A673 (cell line): ENCODE measurements around the gene S1PR4. TPM values are rescaled to one million over a fixed set of nuclear protein-coding genes. Genes with fewer than 3 reads are reported as not detected.

Source experiments
- Bru-seq: library from RNA; stranded (reverse); fragments of 400-500 nt; gene quantifications from one replicate; lab custom pipeline; 2021; lab: Mats Ljungman, UMichigan
- BruChase-seq, 2 experiments: library from RNA; stranded (reverse); fragments of 400-500 nt; gene quantifications; one replicate each; lab custom pipeline; 2021; lab: Mats Ljungman, UMichigan
- BruUV-seq: library from RNA; stranded (reverse); fragments of 400-500 nt; replicated peaks from 2 replicates; lab custom pipeline; 2021; lab: Mats Ljungman, UMichigan
- CTCF ChIA-PET: fragments of 300-600 bp; sonication (Branson Sonifier 250); formaldehyde crosslinking; loops from one replicate; lab custom pipeline; 2022; ENCODE audit warnings: antibody characterized with exemption; lab: Charles Lee
- POLR2A ChIA-PET: fragments of 300-600 bp; sonication (Branson Sonifier 250); formaldehyde crosslinking; loops from one replicate; lab custom pipeline; 2022; ENCODE audit warnings: antibody characterized with exemption; ENCODE audit not compliant: low non-redundant PET; lab: Charles Lee
- DNase-seq: peaks from one replicate; pipeline ENCODE4 v3.0.0-alpha.2; 2015; ENCODE audit warnings: low spot score
- H3K27ac ChIP-seq: fragments of 200-600 bp; sonication (generic); 2 replicates; pipeline ENCODE4 v1.5.1; 2016; ENCODE audit warnings: mixed run types, low read depth, mild to moderate bottlenecking, mixed read lengths, antibody characterized with exemption, low read length; ENCODE audit not compliant: poor library complexity, severe bottlenecking
- H3K27me3 ChIP-seq: fragments of 200-600 bp; sonication (generic); replicated peaks from 2 replicates; pipeline ENCODE4 v1.6.1; 2017; ENCODE audit warnings: mixed run types, low read depth, mild to moderate bottlenecking, mixed read lengths, antibody characterized with exemption, low read length; ENCODE audit not compliant: insufficient read depth, poor library complexity
- H3K36me3 ChIP-seq: fragments of 200-600 bp; sonication (generic); 2 replicates; pipeline ENCODE4 v1.6.1; 2016; ENCODE audit warnings: mixed run types, mild to moderate bottlenecking, mixed read lengths, antibody characterized with exemption, low read length; ENCODE audit not compliant: insufficient read depth, poor library complexity, severe bottlenecking
- H3K4me1 ChIP-seq: fragments of 200-600 bp; sonication (generic); 2 replicates; pipeline ENCODE4 v1.6.1; 2017; ENCODE audit warnings: mixed run types, mild to moderate bottlenecking, mixed read lengths, antibody characterized with exemption, low read length; ENCODE audit not compliant: insufficient read depth, poor library complexity, severe bottlenecking
- H3K4me3 ChIP-seq: fragments of 200-600 bp; sonication (generic); 2 replicates; pipeline ENCODE4 v1.5.1; 2016; ENCODE audit warnings: low read depth, mixed run types, mild to moderate bottlenecking, mixed read lengths, low read length; ENCODE audit not compliant: poor library complexity, severe bottlenecking
- H3K9me3 ChIP-seq: fragments of 200-600 bp; sonication (generic); 2 replicates; pipeline ENCODE4 v1.6.1; 2016; ENCODE audit warnings: mixed run types, low read depth, mild to moderate bottlenecking, mixed read lengths, antibody characterized with exemption, low read length; ENCODE audit not compliant: poor library complexity, severe bottlenecking
- CTCF ChIP-seq: fragments of 300-800, 200-600 bp; sonication (generic); conservative IDR thresholded peaks from 2 replicates; pipeline ENCODE4 v1.5.1; 2017; ENCODE audit warnings: low read depth, mild to moderate bottlenecking, antibody characterized with exemption, low read length, moderate library complexity, mixed read lengths
- EZH2 ChIP-seq: fragments of 200-600 bp; sonication (generic); IDR thresholded peaks from 2 replicates; pipeline ENCODE4 v1.6.1; 2017; ENCODE audit warnings: borderline replicate concordance, low read depth, mild to moderate bottlenecking, mixed read lengths, antibody characterized with exemption, low read length; ENCODE audit not compliant: poor library complexity, severe bottlenecking
- intact Hi-C: fragments of 100-400 bp; cut with micrococcal nuclease; formaldehyde crosslinking; loops from one replicate; pipeline ENCODE4 v1.10.0; 2022; ENCODE audit not compliant: unreplicated experiment
- long read RNA-seq: library from polyadenylated mRNA; stranded (forward); transcript quantifications from one replicate; pipeline ENCODE4 v2.0.0, GENCODE V29; 2022
- total RNA-seq: library from RNA; stranded (reverse); gene quantifications from 2 replicates; pipeline ENCODE4 v1.2.3, GENCODE V29; 2021

Gene S1PR4, protein sequence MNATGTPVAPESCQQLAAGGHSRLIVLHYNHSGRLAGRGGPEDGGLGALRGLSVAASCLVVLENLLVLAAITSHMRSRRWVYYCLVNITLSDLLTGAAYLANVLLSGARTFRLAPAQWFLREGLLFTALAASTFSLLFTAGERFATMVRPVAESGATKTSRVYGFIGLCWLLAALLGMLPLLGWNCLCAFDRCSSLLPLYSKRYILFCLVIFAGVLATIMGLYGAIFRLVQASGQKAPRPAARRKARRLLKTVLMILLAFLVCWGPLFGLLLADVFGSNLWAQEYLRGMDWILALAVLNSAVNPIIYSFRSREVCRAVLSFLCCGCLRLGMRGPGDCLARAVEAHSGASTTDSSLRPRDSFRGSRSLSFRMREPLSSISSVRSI
- total RNA-seq (not detected in 2 replicates), Bru-seq, nascent RNA (not detected), BruChase-seq, experiment 1, labeled RNA remaining after a 2-hour chase (not detected), BruChase-seq, experiment 2, labeled RNA remaining after a 6-hour chase (not detected)
- long read RNA-seq, result 0 reads

DNA sequence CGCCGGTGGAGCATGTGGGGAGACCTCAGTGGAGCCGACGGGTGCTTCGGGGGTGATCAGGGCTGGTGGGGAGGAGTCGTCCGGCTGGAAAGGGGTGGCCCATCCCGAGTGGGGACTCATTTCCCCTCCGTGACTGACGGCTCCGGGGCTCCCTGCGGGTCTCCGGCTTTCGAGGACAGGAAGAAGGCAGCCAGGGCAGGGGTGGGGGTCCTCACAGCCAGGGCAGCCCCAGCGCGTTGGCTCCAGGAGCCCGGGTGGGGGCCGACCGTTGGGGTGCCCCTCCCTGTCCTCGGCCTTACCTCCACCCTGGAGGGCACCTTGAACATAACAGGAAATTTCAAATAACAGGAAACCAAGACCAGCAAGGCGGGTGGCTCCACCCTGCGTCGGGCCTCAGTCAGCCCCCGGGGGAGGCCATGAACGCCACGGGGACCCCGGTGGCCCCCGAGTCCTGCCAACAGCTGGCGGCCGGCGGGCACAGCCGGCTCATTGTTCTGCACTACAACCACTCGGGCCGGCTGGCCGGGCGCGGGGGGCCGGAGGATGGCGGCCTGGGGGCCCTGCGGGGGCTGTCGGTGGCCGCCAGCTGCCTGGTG is at the start of gene S1PR4:
S1PR4 (plus strand) TSS at position 393 of the 596 bp plus-strand sequence; CDS start at position 417, 24 bp downstream.
- intact Hi-C loops, result no loop called here
- Histone ChIP-seq H3K9me3 (no peaks in the 10 kb centered on the region), H3K4me3 (no peak within 1 kb of the TSS), H3K27me3 (no peaks in the 10 kb centered on the region), H3K27ac (no peak within 1 kb of the TSS), H3K4me1 (no peaks in the 10 kb centered on the region), H3K36me3 (no peaks in the 10 kb centered on the region)
- ChIA-PET CTCF (no interaction called here), POLR2A (no interaction called here)
- no peak for DNase-seq
- TF ChIP-seq CTCF (no peak), EZH2 (no peak)
- BruUV-seq, result no TSS peak

GRCh38 chr19:3129112-3129511 is 49.5 kb upstream of the S1PR4 start:
- Histone ChIP-seq H3K27me3 (no peaks in the 10 kb centered on the region), H3K27ac (no peak overlapping the region), H3K4me1 (peaks cover 17% of the 10 kb centered on the region), H3K36me3 (no peaks in the 10 kb centered on the region), H3K4me3 (no peak overlapping the region), H3K9me3 (no peaks in the 10 kb centered on the region)
- CTCF ChIA-PET, result interaction anchor here (0.5 to 1.7 kb wide), 7 partner anchors 20 to 178 kb away, joined by 3 to 9 read pairs (median 4); no protein-coding TSS in a partner anchor
- intact Hi-C loops, result loop anchor here (1.0 kb wide), 1 partner anchor 34 kb away; no protein-coding TSS in a partner anchor
- POLR2A ChIA-PET, result interaction anchor here (0.7 kb wide), 1 partner anchor 21 kb away, joined by 13 read pairs; no protein-coding TSS in a partner anchor
- BruUV-seq, result no TSS peak
- peak; percentile 56 for DNase-seq
- TF ChIP-seq CTCF (peak; percentile 66), EZH2 (no peak)

DNA sequence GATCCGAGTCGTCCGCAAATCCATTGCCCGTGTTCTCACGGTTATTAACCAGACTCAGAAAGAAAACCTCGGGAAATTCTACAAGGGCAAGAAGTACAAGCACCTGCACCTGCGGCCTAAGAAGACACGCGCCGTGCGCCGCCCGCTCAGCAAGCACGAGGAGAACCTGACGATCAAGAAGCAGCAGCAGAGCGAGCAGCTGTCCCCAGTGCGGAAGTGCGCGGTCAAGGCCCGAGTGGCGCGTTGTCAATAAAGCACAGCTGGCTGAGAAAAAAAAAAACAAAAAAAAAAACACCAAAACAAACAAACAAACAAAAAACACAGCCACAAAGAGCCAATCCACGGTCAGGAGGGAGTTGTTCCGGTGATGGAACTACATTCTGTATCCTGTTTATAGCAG is 47.4 kb upstream of the S1PR4 start:
- intact Hi-C loops, result no loop called here
- no peaks in the 10 kb centered on the region for H3K27me3 ChIP-seq
- H3K27ac ChIP-seq, result no peak overlapping the region
- POLR2A ChIA-PET, result no interaction called here
- H3K4me3 ChIP-seq, result no peak overlapping the region
- no peak for TF ChIP-seq EZH2
- TF ChIP-seq CTCF, result no peak
- no peaks in the 10 kb centered on the region for H3K9me3 ChIP-seq
- peaks cover 17% of the 10 kb centered on the region for H3K4me1 ChIP-seq
- DNase-seq, result no peak
- no TSS peak for BruUV-seq
- no peaks in the 10 kb centered on the region for H3K36me3 ChIP-seq
- CTCF ChIA-PET, result no interaction called here
